ENCODE measurements around the gene TENM4.

DNA sequence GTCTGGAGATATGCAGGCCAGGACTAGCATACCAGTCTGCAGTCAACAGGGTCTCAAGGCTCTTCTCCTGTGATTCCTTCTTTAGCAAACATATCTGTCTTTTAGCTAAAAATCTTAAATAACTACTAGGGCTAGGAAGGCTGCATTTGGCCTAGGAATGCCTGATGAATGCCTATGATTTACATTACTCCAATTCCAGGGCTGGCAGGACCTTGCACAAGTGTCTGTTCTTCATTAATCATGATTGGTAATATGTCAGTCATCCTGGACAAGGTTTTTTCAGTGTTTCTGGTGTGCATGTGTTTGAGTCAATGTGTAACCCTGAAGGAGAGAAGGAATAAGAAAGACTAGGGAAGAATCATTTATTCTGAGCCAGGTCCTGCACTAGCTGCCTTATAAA lies 585.7 kb downstream of the TENM4 start:
- TF ChIP-seq, protein P1, sequence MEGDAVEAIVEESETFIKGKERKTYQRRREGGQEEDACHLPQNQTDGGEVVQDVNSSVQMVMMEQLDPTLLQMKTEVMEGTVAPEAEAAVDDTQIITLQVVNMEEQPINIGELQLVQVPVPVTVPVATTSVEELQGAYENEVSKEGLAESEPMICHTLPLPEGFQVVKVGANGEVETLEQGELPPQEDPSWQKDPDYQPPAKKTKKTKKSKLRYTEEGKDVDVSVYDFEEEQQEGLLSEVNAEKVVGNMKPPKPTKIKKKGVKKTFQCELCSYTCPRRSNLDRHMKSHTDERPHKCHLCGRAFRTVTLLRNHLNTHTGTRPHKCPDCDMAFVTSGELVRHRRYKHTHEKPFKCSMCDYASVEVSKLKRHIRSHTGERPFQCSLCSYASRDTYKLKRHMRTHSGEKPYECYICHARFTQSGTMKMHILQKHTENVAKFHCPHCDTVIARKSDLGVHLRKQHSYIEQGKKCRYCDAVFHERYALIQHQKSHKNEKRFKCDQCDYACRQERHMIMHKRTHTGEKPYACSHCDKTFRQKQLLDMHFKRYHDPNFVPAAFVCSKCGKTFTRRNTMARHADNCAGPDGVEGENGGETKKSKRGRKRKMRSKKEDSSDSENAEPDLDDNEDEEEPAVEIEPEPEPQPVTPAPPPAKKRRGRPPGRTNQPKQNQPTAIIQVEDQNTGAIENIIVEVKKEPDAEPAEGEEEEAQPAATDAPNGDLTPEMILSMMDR (IDR thresholded peaks at IDR 0.05) = no peak
- no peak for TF ChIP-seq POLR2A (IDR thresholded peaks at IDR 0.05)
